H9 (cell line): Measurements from ENCODE around the gene CCDC80. TPM values are rescaled to one million over a fixed set of nuclear protein-coding genes. Genes with fewer than 3 reads are reported as not detected.

Experiments used
- DNase-seq: peaks from one replicate; pipeline ENCODE4 v3.0.0-alpha.2; 2017
- H2AFZ ChIP-seq: one replicate; pipeline ENCODE4 v1.6.1; 2013; ENCODE audit warnings: mild to moderate bottlenecking, low read length, control low read depth, moderate library complexity
- H2AK5ac ChIP-seq: 2 replicates; pipeline ENCODE4 v1.6.1; 2013; ENCODE audit warnings: low read length, control low read depth, mixed read lengths; ENCODE audit not compliant: insufficient read length
- H2BK120ac ChIP-seq: one replicate; pipeline ENCODE4 v1.6.1; 2013; ENCODE audit warnings: low read depth, mild to moderate bottlenecking, low read length, control low read depth, inconsistent platforms; ENCODE audit not compliant: poor library complexity, severe bottlenecking
- H2BK12ac ChIP-seq: 2 replicates; pipeline ENCODE4 v1.6.1; 2013; ENCODE audit warnings: low read length, control low read depth, mixed read lengths, low read depth; ENCODE audit not compliant: insufficient read length
- H2BK15ac ChIP-seq: 2 replicates; pipeline ENCODE4 v1.6.1; 2013; ENCODE audit warnings: low read depth, low read length, control low read depth
- H2BK20ac ChIP-seq: one replicate; pipeline ENCODE4 v1.6.1; 2013; ENCODE audit warnings: low read depth, mild to moderate bottlenecking, low read length, control low read depth, inconsistent platforms; ENCODE audit not compliant: poor library complexity, severe bottlenecking
- H2BK5ac ChIP-seq: 2 replicates; pipeline ENCODE4 v1.6.1; 2013; ENCODE audit warnings: low read length, control low read depth, mixed read lengths; ENCODE audit not compliant: insufficient read length
- H3K14ac ChIP-seq: 2 replicates; pipeline ENCODE4 v1.6.1; 2013; ENCODE audit warnings: low read length, control low read depth; ENCODE audit not compliant: insufficient read depth
- H3K18ac ChIP-seq: 2 replicates; pipeline ENCODE4 v1.6.1; 2013; ENCODE audit warnings: low read depth, mild to moderate bottlenecking, mixed read lengths, low read length, control low read depth; ENCODE audit not compliant: insufficient read length
- H3K23ac ChIP-seq: 2 replicates; pipeline ENCODE4 v1.6.1; 2013; ENCODE audit warnings: low read length, control low read depth, mixed read lengths, low read depth; ENCODE audit not compliant: insufficient read length
- H3K23me2 ChIP-seq: 2 replicates; pipeline ENCODE4 v1.6.1; 2013; ENCODE audit warnings: low read depth, mild to moderate bottlenecking, mixed read lengths, low read length, control low read depth; ENCODE audit not compliant: insufficient read length, poor library complexity, severe bottlenecking
- H3K27ac ChIP-seq: 2 replicates; pipeline ENCODE4 v1.5.1; 2013; ENCODE audit warnings: low read length, control low read depth, mixed read lengths, low read depth; ENCODE audit not compliant: insufficient read length
- H3K27me3 ChIP-seq: 2 replicates; pipeline ENCODE4 v1.6.1; 2013; ENCODE audit warnings: low read length, control low read depth, inconsistent platforms; ENCODE audit not compliant: insufficient read depth
- H3K4ac ChIP-seq: 2 replicates; pipeline ENCODE4 v1.6.1; 2013; ENCODE audit warnings: low read depth, mild to moderate bottlenecking, control low read depth, inconsistent platforms, low read length, moderate library complexity
- H3K4me1 ChIP-seq: 2 replicates; pipeline ENCODE4 v1.6.1; 2013; ENCODE audit warnings: low read length, control low read depth, inconsistent platforms; ENCODE audit not compliant: insufficient read depth
- H3K4me2 ChIP-seq: 2 replicates; pipeline ENCODE4 v1.6.1; 2013; ENCODE audit warnings: low read length, control low read depth, mixed read lengths; ENCODE audit not compliant: insufficient read length, insufficient read depth
- H3K56ac ChIP-seq: 2 replicates; pipeline ENCODE4 v1.6.1; 2013; ENCODE audit warnings: low read depth, mild to moderate bottlenecking, mixed read lengths, low read length, control low read depth; ENCODE audit not compliant: insufficient read length
- H3K79me1 ChIP-seq: 2 replicates; pipeline ENCODE4 v1.6.1; 2013; ENCODE audit warnings: low read depth, mild to moderate bottlenecking, moderate library complexity, low read length, control low read depth, inconsistent platforms; ENCODE audit not compliant: insufficient read depth, poor library complexity, severe bottlenecking
- H3K79me2 ChIP-seq: 2 replicates; pipeline ENCODE4 v1.6.1; 2013; ENCODE audit warnings: low read length, control low read depth, inconsistent platforms; ENCODE audit not compliant: insufficient read depth
- H3K9ac ChIP-seq: 2 replicates; pipeline ENCODE4 v1.6.1; 2013; ENCODE audit warnings: low read length, control low read depth, mixed read lengths; ENCODE audit not compliant: insufficient read length; ENCODE audit errors: extremely low read depth
- H3K9me3 ChIP-seq: one replicate; pipeline ENCODE4 v1.6.1; 2013; ENCODE audit warnings: low read depth, low read length, inconsistent platforms; ENCODE audit not compliant: control insufficient read depth
- H3T11ph ChIP-seq: one replicate; pipeline ENCODE4 v1.6.1; 2013; ENCODE audit warnings: mild to moderate bottlenecking, low read length, control low read depth, inconsistent platforms
- H4K20me1 ChIP-seq: one replicate; pipeline ENCODE4 v1.6.1; 2013; ENCODE audit not compliant: control insufficient read depth, insufficient read length, insufficient read depth
- H4K5ac ChIP-seq: 2 replicates; pipeline ENCODE4 v1.6.1; 2013; ENCODE audit warnings: low read depth, mild to moderate bottlenecking, mixed read lengths, low read length, control low read depth; ENCODE audit not compliant: insufficient read length
- H4K8ac ChIP-seq: replicated peaks from 2 replicates; pipeline ENCODE4 v1.6.1; 2013; ENCODE audit warnings: low read length, control low read depth, mixed read lengths, low read depth; ENCODE audit not compliant: insufficient read length
- H4K91ac ChIP-seq: 2 replicates; pipeline ENCODE4 v1.6.1; 2013; ENCODE audit warnings: low read depth, mild to moderate bottlenecking, moderate library complexity, mixed read lengths, low read length, control low read depth; ENCODE audit not compliant: insufficient read length
- H3K27ac Mint-ChIP-seq, 3 experiments: 2 replicates in 2 of 3; 3 replicates in 1 of 3; pipeline ENCODE4 v1.8.0; 2020 to 2021; ENCODE audit warnings: mixed read lengths in 3 of 3, mild to moderate bottlenecking in 1 of 3, moderate library complexity in 1 of 3
- H3K27me3 Mint-ChIP-seq: 2 replicates; pipeline ENCODE4 v1.8.0; 2021; ENCODE audit warnings: low read depth, mild to moderate bottlenecking, moderate library complexity, mixed read lengths
- H3K36me3 Mint-ChIP-seq, 3 experiments: 2 replicates in 2 of 3; 3 replicates in 1 of 3; pipeline ENCODE4 v1.8.0; 2020 to 2021; ENCODE audit warnings: low read depth in 3 of 3, mixed read lengths in 3 of 3; ENCODE audit not compliant: insufficient read depth in 1 of 3
- H3K4me1 Mint-ChIP-seq, 2 experiments: 2 replicates each; pipeline ENCODE4 v1.8.0; 2020; ENCODE audit warnings: mixed read lengths in 2 of 2
- H3K4me3 Mint-ChIP-seq, 2 experiments: 2 replicates in 1 of 2; 3 replicates in 1 of 2; pipeline ENCODE4 v1.8.0; 2020 to 2021; ENCODE audit warnings: mild to moderate bottlenecking in 2 of 2, mixed read lengths in 2 of 2, moderate library complexity in 1 of 2
- H3K9me3 Mint-ChIP-seq, 2 experiments: 2 replicates in 1 of 2; 3 replicates in 1 of 2; pipeline ENCODE4 v1.8.0; 2020; ENCODE audit warnings: mild to moderate bottlenecking in 2 of 2, mixed read lengths in 2 of 2, moderate library complexity in 1 of 2
- WGBS: extraction: QIAGEN DNeasy Blood & Tissue Kit; methylation state at CpG from one replicate; pipeline ENCODE4 v1.1.7; 2013; ENCODE audit warnings: missing lambda C conversion rate, low lambda C conversion rate, mixed read lengths; ENCODE audit not compliant: insufficient read length; ENCODE audit errors: extremely low coverage; 5-methylcytosine and 5-hydroxymethylcytosine counted together
- total RNA-seq: library from RNA; stranded (reverse); gene quantifications from 2 replicates; pipeline ENCODE4 v1.2.1, GENCODE V29; 2021
- TF ChIP-seq, protein P1 (sequence below): fragments of 200-600 bp; sonication (generic); conservative IDR thresholded peaks from 3 replicates; pipeline ENCODE4 v1.8.0; 2021; ENCODE audit warnings: antibody characterized with exemption, mild to moderate bottlenecking

Gene CCDC80
- total RNA-seq, 1 experiment from 2014 or later, result 5.4 TPM

DNA sequence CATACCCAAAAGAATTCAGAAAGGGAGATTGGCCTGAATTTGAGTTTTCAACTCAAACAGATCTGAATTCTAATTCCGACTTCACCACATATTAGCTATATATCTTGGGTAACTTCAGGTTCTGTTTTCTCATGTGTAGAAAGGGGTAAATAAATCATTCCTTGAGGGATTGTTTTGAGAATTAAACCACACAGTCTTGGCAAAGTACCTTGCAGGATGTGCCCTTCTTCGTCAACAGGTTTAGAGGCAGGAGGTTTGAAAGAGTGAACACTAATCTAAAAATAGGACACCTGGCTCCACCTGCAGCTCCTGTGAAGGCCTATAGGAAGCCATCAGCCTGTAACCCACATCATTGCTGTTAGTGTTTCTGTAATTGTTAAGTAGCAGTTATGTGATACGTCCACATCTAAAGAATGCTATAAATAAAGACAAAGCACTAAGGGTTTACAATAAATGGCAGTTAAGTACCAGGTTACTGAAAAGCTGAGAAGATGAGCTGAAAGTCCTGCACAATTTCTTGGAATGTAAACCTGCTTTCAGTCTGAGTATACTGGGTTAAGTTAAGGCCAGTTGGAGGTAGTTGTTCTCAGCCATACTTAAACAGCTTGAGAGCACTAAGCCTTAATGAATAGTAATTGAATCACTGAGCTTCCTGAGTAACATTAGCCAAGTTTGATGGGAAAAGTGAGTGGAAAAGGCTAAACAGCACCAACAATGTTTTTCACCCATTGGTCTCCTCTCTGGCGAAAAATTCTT, 6.0 kb downstream of the CCDC80 start:
- no peak overlapping the region for H2BK15ac ChIP-seq
- no peak overlapping the region for H2BK20ac ChIP-seq
- no peak overlapping the region for H2BK120ac ChIP-seq
- Mint-ChIP-seq H3K4me1 (peaks cover 53 to 60% of the 10 kb centered on the region in 2 experiments), H3K27me3 (peaks cover 3% of the 10 kb centered on the region; the same call in 1 of the 2 replicates), H3K27ac (peak overlapping the region in 1 of 3 experiments; percentile 19; a peak in 1 of 7 replicates), H3K9me3 (no peaks in the 10 kb centered on the region), H3K36me3 (peaks cover 0 to 9% (median 2%) of the 10 kb centered on the region in 3 experiments; a peak in 1 of 7 replicates), H3K4me3 (no peak overlapping the region)
- no peak overlapping the region for H3K18ac ChIP-seq
- H3K9ac ChIP-seq, result no peak overlapping the region
- no peak overlapping the region for H3K56ac ChIP-seq
- no peaks in the 10 kb centered on the region for H4K20me1 ChIP-seq
- no peak overlapping the region for H3K27ac ChIP-seq
- WGBS, result no CpG with 5 or more reads among the region's 4 CpGs
- no peak for DNase-seq
- no peaks in the 10 kb centered on the region for H3K79me2 ChIP-seq
- H4K8ac ChIP-seq, result no peak overlapping the region
- no peak overlapping the region for H3K14ac ChIP-seq
- H3K4me1 ChIP-seq, result peaks cover 13% of the 10 kb centered on the region; the same call in 1 of the 2 replicates
- no peaks in the 10 kb centered on the region for H3K27me3 ChIP-seq
- H3K4ac ChIP-seq, result no peak overlapping the region
- H2BK5ac ChIP-seq, result no peak overlapping the region
- H3K79me1 ChIP-seq, result no peaks in the 10 kb centered on the region
- H3K23me2 ChIP-seq, result no peaks in the 10 kb centered on the region
- H3K4me2 ChIP-seq, result no peak overlapping the region
- no peak overlapping the region for H4K5ac ChIP-seq
- no peak overlapping the region for H3T11ph ChIP-seq
- H4K91ac ChIP-seq, result no peak overlapping the region
- TF ChIP-seq, protein P1, sequence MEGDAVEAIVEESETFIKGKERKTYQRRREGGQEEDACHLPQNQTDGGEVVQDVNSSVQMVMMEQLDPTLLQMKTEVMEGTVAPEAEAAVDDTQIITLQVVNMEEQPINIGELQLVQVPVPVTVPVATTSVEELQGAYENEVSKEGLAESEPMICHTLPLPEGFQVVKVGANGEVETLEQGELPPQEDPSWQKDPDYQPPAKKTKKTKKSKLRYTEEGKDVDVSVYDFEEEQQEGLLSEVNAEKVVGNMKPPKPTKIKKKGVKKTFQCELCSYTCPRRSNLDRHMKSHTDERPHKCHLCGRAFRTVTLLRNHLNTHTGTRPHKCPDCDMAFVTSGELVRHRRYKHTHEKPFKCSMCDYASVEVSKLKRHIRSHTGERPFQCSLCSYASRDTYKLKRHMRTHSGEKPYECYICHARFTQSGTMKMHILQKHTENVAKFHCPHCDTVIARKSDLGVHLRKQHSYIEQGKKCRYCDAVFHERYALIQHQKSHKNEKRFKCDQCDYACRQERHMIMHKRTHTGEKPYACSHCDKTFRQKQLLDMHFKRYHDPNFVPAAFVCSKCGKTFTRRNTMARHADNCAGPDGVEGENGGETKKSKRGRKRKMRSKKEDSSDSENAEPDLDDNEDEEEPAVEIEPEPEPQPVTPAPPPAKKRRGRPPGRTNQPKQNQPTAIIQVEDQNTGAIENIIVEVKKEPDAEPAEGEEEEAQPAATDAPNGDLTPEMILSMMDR, result no peak
- H3K23ac ChIP-seq, result no peak overlapping the region
- H2BK12ac ChIP-seq, result no peak overlapping the region
- no peak overlapping the region for H2AFZ ChIP-seq
- no peak overlapping the region for H2AK5ac ChIP-seq
- no peaks in the 10 kb centered on the region for H3K9me3 ChIP-seq
